Transverse colon (tissue), 4 donors: ENCODE results near the gene TMCC3.

Experiments used
- CTCF ChIP-seq, 5 experiments: fragments of 200-600 bp in 3 of 5; fragments of 450-650 bp in 2 of 5; sonication (generic) in 3 of 5; IDR thresholded peaks; 1 replicate in 2 of 5; 2 replicates in 3 of 5; pipeline ENCODE4 v1.5.1; 2016 to 2017; ENCODE audit warnings: antibody characterized with exemption in 5 of 5, inconsistent platforms in 3 of 5, mild to moderate bottlenecking in 2 of 5, moderate library complexity in 1 of 5
- EP300 ChIP-seq: sonication (generic); formaldehyde crosslinking; IDR thresholded peaks from one replicate; pipeline ENCODE4 v1.6.1; 2017; ENCODE audit warnings: antibody characterized with exemption, low read depth
- POLR2A ChIP-seq: fragments of 450-650 bp; IDR thresholded peaks from one replicate; pipeline ENCODE4 v1.6.1; 2016; ENCODE audit warnings: antibody characterized with exemption, mild to moderate bottlenecking, moderate library complexity
- POLR2AphosphoS5 ChIP-seq, 3 donors: sonication (generic); formaldehyde crosslinking; IDR thresholded peaks; one replicate each; pipeline ENCODE4 v1.6.1; 2016; ENCODE audit warnings: antibody characterized with exemption in 3 of 3

GRCh38 chr12:94557746-94558295 lies 92.5 kb downstream of the TMCC3 start:
- TF ChIP-seq CTCF (IDR thresholded peaks at IDR 0.05) (no peak), POLR2AphosphoS5 (IDR thresholded peaks at IDR 0.05) (peak in 2 of 3 donors; percentile 21 to 60), EP300 (no peak), POLR2A (peak; percentile 17)
